H9 (cell line): Measurements from ENCODE around the gene UPF3A. TPM values are rescaled to one million over a fixed set of nuclear protein-coding genes. Genes with fewer than 3 reads are reported as not detected.

Experiments used
- DNase-seq: peaks from one replicate; pipeline ENCODE4 v3.0.0-alpha.2; 2017
- H2AFZ ChIP-seq: one replicate; pipeline ENCODE4 v1.6.1; 2013; ENCODE audit warnings: mild to moderate bottlenecking, low read length, control low read depth, moderate library complexity
- H2AK5ac ChIP-seq: 2 replicates; pipeline ENCODE4 v1.6.1; 2013; ENCODE audit warnings: low read length, control low read depth, mixed read lengths; ENCODE audit not compliant: insufficient read length
- H2BK120ac ChIP-seq: one replicate; pipeline ENCODE4 v1.6.1; 2013; ENCODE audit warnings: low read depth, mild to moderate bottlenecking, low read length, control low read depth, inconsistent platforms; ENCODE audit not compliant: poor library complexity, severe bottlenecking
- H2BK12ac ChIP-seq: 2 replicates; pipeline ENCODE4 v1.6.1; 2013; ENCODE audit warnings: low read length, control low read depth, mixed read lengths, low read depth; ENCODE audit not compliant: insufficient read length
- H2BK15ac ChIP-seq: 2 replicates; pipeline ENCODE4 v1.6.1; 2013; ENCODE audit warnings: low read depth, low read length, control low read depth
- H2BK20ac ChIP-seq: one replicate; pipeline ENCODE4 v1.6.1; 2013; ENCODE audit warnings: low read depth, mild to moderate bottlenecking, low read length, control low read depth, inconsistent platforms; ENCODE audit not compliant: poor library complexity, severe bottlenecking
- H2BK5ac ChIP-seq: 2 replicates; pipeline ENCODE4 v1.6.1; 2013; ENCODE audit warnings: low read length, control low read depth, mixed read lengths; ENCODE audit not compliant: insufficient read length
- H3K14ac ChIP-seq: 2 replicates; pipeline ENCODE4 v1.6.1; 2013; ENCODE audit warnings: low read length, control low read depth; ENCODE audit not compliant: insufficient read depth
- H3K18ac ChIP-seq: 2 replicates; pipeline ENCODE4 v1.6.1; 2013; ENCODE audit warnings: low read depth, mild to moderate bottlenecking, mixed read lengths, low read length, control low read depth; ENCODE audit not compliant: insufficient read length
- H3K23ac ChIP-seq: 2 replicates; pipeline ENCODE4 v1.6.1; 2013; ENCODE audit warnings: low read length, control low read depth, mixed read lengths, low read depth; ENCODE audit not compliant: insufficient read length
- H3K23me2 ChIP-seq: 2 replicates; pipeline ENCODE4 v1.6.1; 2013; ENCODE audit warnings: low read depth, mild to moderate bottlenecking, mixed read lengths, low read length, control low read depth; ENCODE audit not compliant: insufficient read length, poor library complexity, severe bottlenecking
- H3K27ac ChIP-seq: 2 replicates; pipeline ENCODE4 v1.5.1; 2013; ENCODE audit warnings: low read length, control low read depth, mixed read lengths, low read depth; ENCODE audit not compliant: insufficient read length
- H3K27me3 ChIP-seq: 2 replicates; pipeline ENCODE4 v1.6.1; 2013; ENCODE audit warnings: low read length, control low read depth, inconsistent platforms; ENCODE audit not compliant: insufficient read depth
- H3K4ac ChIP-seq: 2 replicates; pipeline ENCODE4 v1.6.1; 2013; ENCODE audit warnings: low read depth, mild to moderate bottlenecking, control low read depth, inconsistent platforms, low read length, moderate library complexity
- H3K4me1 ChIP-seq: 2 replicates; pipeline ENCODE4 v1.6.1; 2013; ENCODE audit warnings: low read length, control low read depth, inconsistent platforms; ENCODE audit not compliant: insufficient read depth
- H3K4me2 ChIP-seq: 2 replicates; pipeline ENCODE4 v1.6.1; 2013; ENCODE audit warnings: low read length, control low read depth, mixed read lengths; ENCODE audit not compliant: insufficient read length, insufficient read depth
- H3K56ac ChIP-seq: 2 replicates; pipeline ENCODE4 v1.6.1; 2013; ENCODE audit warnings: low read depth, mild to moderate bottlenecking, mixed read lengths, low read length, control low read depth; ENCODE audit not compliant: insufficient read length
- H3K79me1 ChIP-seq: 2 replicates; pipeline ENCODE4 v1.6.1; 2013; ENCODE audit warnings: low read depth, mild to moderate bottlenecking, moderate library complexity, low read length, control low read depth, inconsistent platforms; ENCODE audit not compliant: insufficient read depth, poor library complexity, severe bottlenecking
- H3K79me2 ChIP-seq: 2 replicates; pipeline ENCODE4 v1.6.1; 2013; ENCODE audit warnings: low read length, control low read depth, inconsistent platforms; ENCODE audit not compliant: insufficient read depth
- H3K9ac ChIP-seq: 2 replicates; pipeline ENCODE4 v1.6.1; 2013; ENCODE audit warnings: low read length, control low read depth, mixed read lengths; ENCODE audit not compliant: insufficient read length; ENCODE audit errors: extremely low read depth
- H3K9me3 ChIP-seq: one replicate; pipeline ENCODE4 v1.6.1; 2013; ENCODE audit warnings: low read depth, low read length, inconsistent platforms; ENCODE audit not compliant: control insufficient read depth
- H3T11ph ChIP-seq: one replicate; pipeline ENCODE4 v1.6.1; 2013; ENCODE audit warnings: mild to moderate bottlenecking, low read length, control low read depth, inconsistent platforms
- H4K20me1 ChIP-seq: one replicate; pipeline ENCODE4 v1.6.1; 2013; ENCODE audit not compliant: control insufficient read depth, insufficient read length, insufficient read depth
- H4K5ac ChIP-seq: 2 replicates; pipeline ENCODE4 v1.6.1; 2013; ENCODE audit warnings: low read depth, mild to moderate bottlenecking, mixed read lengths, low read length, control low read depth; ENCODE audit not compliant: insufficient read length
- H4K8ac ChIP-seq: replicated peaks from 2 replicates; pipeline ENCODE4 v1.6.1; 2013; ENCODE audit warnings: low read length, control low read depth, mixed read lengths, low read depth; ENCODE audit not compliant: insufficient read length
- H4K91ac ChIP-seq: 2 replicates; pipeline ENCODE4 v1.6.1; 2013; ENCODE audit warnings: low read depth, mild to moderate bottlenecking, moderate library complexity, mixed read lengths, low read length, control low read depth; ENCODE audit not compliant: insufficient read length
- H3K27ac Mint-ChIP-seq, 3 experiments: 2 replicates in 2 of 3; 3 replicates in 1 of 3; pipeline ENCODE4 v1.8.0; 2020 to 2021; ENCODE audit warnings: mixed read lengths in 3 of 3, mild to moderate bottlenecking in 1 of 3, moderate library complexity in 1 of 3
- H3K27me3 Mint-ChIP-seq: 2 replicates; pipeline ENCODE4 v1.8.0; 2021; ENCODE audit warnings: low read depth, mild to moderate bottlenecking, moderate library complexity, mixed read lengths
- H3K36me3 Mint-ChIP-seq, 3 experiments: 2 replicates in 2 of 3; 3 replicates in 1 of 3; pipeline ENCODE4 v1.8.0; 2020 to 2021; ENCODE audit warnings: low read depth in 3 of 3, mixed read lengths in 3 of 3; ENCODE audit not compliant: insufficient read depth in 1 of 3
- H3K4me1 Mint-ChIP-seq, 2 experiments: 2 replicates each; pipeline ENCODE4 v1.8.0; 2020; ENCODE audit warnings: mixed read lengths in 2 of 2
- H3K4me3 Mint-ChIP-seq, 2 experiments: 2 replicates in 1 of 2; 3 replicates in 1 of 2; pipeline ENCODE4 v1.8.0; 2020 to 2021; ENCODE audit warnings: mild to moderate bottlenecking in 2 of 2, mixed read lengths in 2 of 2, moderate library complexity in 1 of 2
- H3K9me3 Mint-ChIP-seq, 2 experiments: 2 replicates in 1 of 2; 3 replicates in 1 of 2; pipeline ENCODE4 v1.8.0; 2020; ENCODE audit warnings: mild to moderate bottlenecking in 2 of 2, mixed read lengths in 2 of 2, moderate library complexity in 1 of 2
- WGBS: extraction: QIAGEN DNeasy Blood & Tissue Kit; methylation state at CpG from one replicate; pipeline ENCODE4 v1.1.7; 2013; ENCODE audit warnings: missing lambda C conversion rate, low lambda C conversion rate, mixed read lengths; ENCODE audit not compliant: insufficient read length; ENCODE audit errors: extremely low coverage; 5-methylcytosine and 5-hydroxymethylcytosine counted together
- total RNA-seq: library from RNA; stranded (reverse); gene quantifications from 2 replicates; pipeline ENCODE4 v1.2.1, GENCODE V29; 2021
- TF ChIP-seq, protein P1 (sequence below): fragments of 200-600 bp; sonication (generic); conservative IDR thresholded peaks from 3 replicates; pipeline ENCODE4 v1.8.0; 2021; ENCODE audit warnings: antibody characterized with exemption, mild to moderate bottlenecking

UPF3A gene
- total RNA-seq, 1 experiment from 2014 or later = 81.8 TPM

DNA sequence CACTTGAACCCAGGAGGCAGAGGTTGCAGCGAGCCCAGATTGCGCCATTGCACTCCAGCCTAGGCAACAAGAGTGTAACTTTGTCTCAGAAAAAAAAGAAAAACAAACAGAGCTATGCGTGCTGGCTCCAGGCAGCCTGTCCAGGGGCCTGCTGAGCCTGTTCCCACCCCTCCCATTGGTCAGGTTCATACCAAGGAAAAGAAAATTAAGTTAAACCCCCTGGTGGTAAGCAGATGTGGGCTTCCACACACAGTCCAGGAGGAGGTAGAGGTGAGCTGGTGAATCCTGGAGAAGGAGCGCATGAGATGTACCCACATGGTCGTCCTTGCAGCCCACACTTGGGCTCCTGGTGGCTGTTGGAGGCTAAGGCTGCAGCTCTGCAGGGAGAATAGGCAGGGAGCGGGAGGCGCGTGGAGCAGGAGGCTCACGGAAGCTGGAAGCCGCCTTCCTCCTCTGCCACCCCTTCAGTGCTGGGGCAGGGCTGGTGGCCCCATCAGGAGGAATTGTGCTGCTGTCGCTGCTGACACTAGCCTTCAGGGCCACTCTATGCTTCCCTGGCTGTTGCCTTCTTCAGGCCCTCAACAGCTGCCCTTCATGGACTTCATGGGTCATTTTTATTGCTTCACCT lies 22.4 kb downstream of the UPF3A start:
- WGBS = no CpG with 5 or more reads among the region's 11 CpGs
- DNase-seq = no peak

More for the DNA sequence above, 22.4 kb downstream of the UPF3A start:
- Histone ChIP-seq H4K91ac (no peak overlapping the region), H3K18ac (no peak overlapping the region), H4K8ac (no peak overlapping the region), H2BK15ac (no peak overlapping the region), H3K23me2 (no peaks in the 10 kb centered on the region), H3K4ac (no peak overlapping the region; the same call in 1 of the 2 replicates), H4K5ac (peak overlapping the region; percentile 47), H3K4me1 (no peaks in the 10 kb centered on the region), H2BK120ac (no peak overlapping the region), H2BK12ac (no peak overlapping the region), H2AK5ac (no peak overlapping the region), H3K79me2 (no peaks in the 10 kb centered on the region), H3K79me1 (no peaks in the 10 kb centered on the region), H3K9ac (no peak overlapping the region), H4K20me1 (no peaks in the 10 kb centered on the region), H2BK20ac (no peak overlapping the region), H2AFZ (no peak overlapping the region), H2BK5ac (peak overlapping the region; percentile 38), H3K56ac (no peak overlapping the region), H3K4me2 (no peak overlapping the region), H3K27me3 (no peaks in the 10 kb centered on the region), H3T11ph (no peak overlapping the region), H3K27ac (no peak overlapping the region), H3K23ac (no peak overlapping the region), H3K9me3 (no peaks in the 10 kb centered on the region), H3K14ac (no peak overlapping the region)
- Mint-ChIP-seq H3K4me3 (no peak overlapping the region), H3K27me3 (no peaks in the 10 kb centered on the region), H3K9me3 (no peaks in the 10 kb centered on the region), H3K36me3 (peaks cover 35 to 70% (median 63%) of the 10 kb centered on the region in 3 experiments; a peak in 6 of 7 replicates), H3K27ac (no peak overlapping the region), H3K4me1 (no peaks in the 10 kb centered on the region)
- TF ChIP-seq, protein P1, sequence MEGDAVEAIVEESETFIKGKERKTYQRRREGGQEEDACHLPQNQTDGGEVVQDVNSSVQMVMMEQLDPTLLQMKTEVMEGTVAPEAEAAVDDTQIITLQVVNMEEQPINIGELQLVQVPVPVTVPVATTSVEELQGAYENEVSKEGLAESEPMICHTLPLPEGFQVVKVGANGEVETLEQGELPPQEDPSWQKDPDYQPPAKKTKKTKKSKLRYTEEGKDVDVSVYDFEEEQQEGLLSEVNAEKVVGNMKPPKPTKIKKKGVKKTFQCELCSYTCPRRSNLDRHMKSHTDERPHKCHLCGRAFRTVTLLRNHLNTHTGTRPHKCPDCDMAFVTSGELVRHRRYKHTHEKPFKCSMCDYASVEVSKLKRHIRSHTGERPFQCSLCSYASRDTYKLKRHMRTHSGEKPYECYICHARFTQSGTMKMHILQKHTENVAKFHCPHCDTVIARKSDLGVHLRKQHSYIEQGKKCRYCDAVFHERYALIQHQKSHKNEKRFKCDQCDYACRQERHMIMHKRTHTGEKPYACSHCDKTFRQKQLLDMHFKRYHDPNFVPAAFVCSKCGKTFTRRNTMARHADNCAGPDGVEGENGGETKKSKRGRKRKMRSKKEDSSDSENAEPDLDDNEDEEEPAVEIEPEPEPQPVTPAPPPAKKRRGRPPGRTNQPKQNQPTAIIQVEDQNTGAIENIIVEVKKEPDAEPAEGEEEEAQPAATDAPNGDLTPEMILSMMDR = no peak
